ENCODE measurements around the gene JUN.
"Not testable (repeated sequence)": the region's sequence is repeated elsewhere in the genome, so short reads cannot be mapped to it uniquely, and the experiment has no call there.

GRCh38 chr1:58801286-58801685 lies 17.4 kb upstream of the JUN start:
- not testable (repeated sequence) for TF ChIP-seq CTCF (IDR thresholded peaks at IDR 0.05 in 4 of 5, conservative IDR thresholded peaks at IDR 0.05 in 1 of 5); POLR2A (IDR thresholded peaks at IDR 0.05)
